GM12891 (cell line): Measurements from ENCODE around the gene PHYH.

Experiments used
- PAX5 ChIP-seq: IDR thresholded peaks from 2 replicates; pipeline ENCODE4 v1.6.1; 2011; ENCODE audit warnings: low read length, moderate library complexity, mild to moderate bottlenecking; ENCODE audit not compliant: insufficient read depth, severe bottlenecking
- POLR2A ChIP-seq: IDR thresholded peaks from 2 replicates; pipeline ENCODE4 v1.6.1; 2011; ENCODE audit warnings: low read depth, low read length, control low read depth
- POLR2AphosphoS5 ChIP-seq: IDR thresholded peaks from 2 replicates; pipeline ENCODE4 v1.6.1; 2011; ENCODE audit warnings: low read depth, low read length, control low read depth
- SPI1 ChIP-seq: IDR thresholded peaks from 2 replicates; pipeline ENCODE4 v1.6.1; 2011; ENCODE audit warnings: low read depth, low read length, control low read depth
- TAF1 ChIP-seq: IDR thresholded peaks from 2 replicates; pipeline ENCODE4 v1.6.1; 2011; ENCODE audit warnings: low read depth, low read length, control low read depth

- TF ChIP-seq POLR2A: no peak
- TF ChIP-seq POLR2AphosphoS5: no peak
- no peak for TF ChIP-seq SPI1
- no peak for TF ChIP-seq TAF1
- TF ChIP-seq PAX5: no peak
Measured at GRCh38 chr10:13294784-13295183, 5.1 kb downstream of the PHYH start.
